Measurements from ENCODE around the gene SIDT1.

GRCh38 chr3:113523241-113523640, 9.1 kb upstream of the SIDT1 start:
- TF ChIP-seq CREB1 (IDR thresholded peaks at IDR 0.05; ENCODE audit: low read depth) (no peak), RAD21 (IDR thresholded peaks at IDR 0.05; ENCODE audit: low read depth) (no peak), TEAD4 (IDR thresholded peaks at IDR 0.05) (no peak), YY1 (IDR thresholded peaks at IDR 0.05; ENCODE audit: low read depth) (no peak), NFIC (IDR thresholded peaks at IDR 0.05) (no peak), CEBPB (IDR thresholded peaks at IDR 0.05) (no peak), EP300 (IDR thresholded peaks at IDR 0.05; ENCODE audit: borderline replicate concordance) (no peak), FOXM1 (IDR thresholded peaks at IDR 0.05; ENCODE audit: borderline replicate concordance, low read depth) (no peak), USF1 (IDR thresholded peaks at IDR 0.05) (no peak), ZBTB7A (IDR thresholded peaks at IDR 0.05; ENCODE audit: low read depth) (no peak), TCF12 (IDR thresholded peaks at IDR 0.05; ENCODE audit: low read depth) (no peak)
- TF ChIP-seq, protein P1, sequence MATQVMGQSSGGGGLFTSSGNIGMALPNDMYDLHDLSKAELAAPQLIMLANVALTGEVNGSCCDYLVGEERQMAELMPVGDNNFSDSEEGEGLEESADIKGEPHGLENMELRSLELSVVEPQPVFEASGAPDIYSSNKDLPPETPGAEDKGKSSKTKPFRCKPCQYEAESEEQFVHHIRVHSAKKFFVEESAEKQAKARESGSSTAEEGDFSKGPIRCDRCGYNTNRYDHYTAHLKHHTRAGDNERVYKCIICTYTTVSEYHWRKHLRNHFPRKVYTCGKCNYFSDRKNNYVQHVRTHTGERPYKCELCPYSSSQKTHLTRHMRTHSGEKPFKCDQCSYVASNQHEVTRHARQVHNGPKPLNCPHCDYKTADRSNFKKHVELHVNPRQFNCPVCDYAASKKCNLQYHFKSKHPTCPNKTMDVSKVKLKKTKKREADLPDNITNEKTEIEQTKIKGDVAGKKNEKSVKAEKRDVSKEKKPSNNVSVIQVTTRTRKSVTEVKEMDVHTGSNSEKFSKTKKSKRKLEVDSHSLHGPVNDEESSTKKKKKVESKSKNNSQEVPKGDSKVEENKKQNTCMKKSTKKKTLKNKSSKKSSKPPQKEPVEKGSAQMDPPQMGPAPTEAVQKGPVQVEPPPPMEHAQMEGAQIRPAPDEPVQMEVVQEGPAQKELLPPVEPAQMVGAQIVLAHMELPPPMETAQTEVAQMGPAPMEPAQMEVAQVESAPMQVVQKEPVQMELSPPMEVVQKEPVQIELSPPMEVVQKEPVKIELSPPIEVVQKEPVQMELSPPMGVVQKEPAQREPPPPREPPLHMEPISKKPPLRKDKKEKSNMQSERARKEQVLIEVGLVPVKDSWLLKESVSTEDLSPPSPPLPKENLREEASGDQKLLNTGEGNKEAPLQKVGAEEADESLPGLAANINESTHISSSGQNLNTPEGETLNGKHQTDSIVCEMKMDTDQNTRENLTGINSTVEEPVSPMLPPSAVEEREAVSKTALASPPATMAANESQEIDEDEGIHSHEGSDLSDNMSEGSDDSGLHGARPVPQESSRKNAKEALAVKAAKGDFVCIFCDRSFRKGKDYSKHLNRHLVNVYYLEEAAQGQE (IDR thresholded peaks at IDR 0.05; ENCODE audit: low read depth) = no peak
- TF ChIP-seq, protein P2, sequence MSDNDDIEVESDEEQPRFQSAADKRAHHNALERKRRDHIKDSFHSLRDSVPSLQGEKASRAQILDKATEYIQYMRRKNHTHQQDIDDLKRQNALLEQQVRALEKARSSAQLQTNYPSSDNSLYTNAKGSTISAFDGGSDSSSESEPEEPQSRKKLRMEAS (IDR thresholded peaks at IDR 0.05) = no peak
